Measurements from ENCODE around the gene ACAA1. TPM values are rescaled to one million over a fixed set of nuclear protein-coding genes. Genes with fewer than 3 reads are reported as not detected.

Gene ACAA1
- polyA plus RNA-seq, 1 of the 3 experiments (the other 2 are of a cell fraction), result 86.4 TPM

- no peaks in the 10 kb centered on the region for H3K27me3 ChIP-seq (ENCODE audit: insufficient read depth)
- no peak for DNase-seq
- peaks cover 0 to 17% of the 10 kb centered on the region in 2 experiments for H3K36me3 ChIP-seq (replicated peaks in 1 of 2; ENCODE audit: control insufficient read depth in 1 of 2, insufficient read depth in 2 of 2, low read length in 1 of 2)
- peaks cover 12 to 22% of the 10 kb centered on the region in 2 experiments; a peak in 1 of 4 replicates for H3K4me1 ChIP-seq (ENCODE audit: control insufficient read depth in 1 of 2, insufficient read depth in 2 of 2, low read depth in 1 of 2, low read length in 1 of 2)
- H3K4me3 ChIP-seq (ENCODE audit: low read depth in 2 of 2, low read length in 1 of 2), result no peak overlapping the region
- POLR2A ChIA-PET, result interaction anchor here (3.9 kb wide), 1 partner anchor 24 kb away, joined by 21 read pairs; the partner anchor contains the start of gene OXSR1
- WGBS (ENCODE audit: low lambda C conversion rate), result 94% methylated on average over 7 of the region's 7 CpGs
- H3F3A ChIP-seq (replicated peaks; ENCODE audit: insufficient read depth), result peaks cover 2% of the 10 kb centered on the region
- H3K79me2 ChIP-seq (ENCODE audit: insufficient read depth), result peaks cover 23% of the 10 kb centered on the region
- H3K9ac ChIP-seq, result no peak overlapping the region
- no peaks in the 10 kb centered on the region for H3K9me3 ChIP-seq
- no peak overlapping the region for H3K4me2 ChIP-seq
- no peak overlapping the region for H3K27ac ChIP-seq (ENCODE audit: low read depth in 2 of 2, low read length in 1 of 2)
- CTCF ChIA-PET, result interaction anchor here (0.9 to 1.8 kb wide), 2 partner anchors 10 to 205 kb away, joined by 4 to 8 read pairs; partner anchors contain the start of gene XYLB
- H2AFZ ChIP-seq (ENCODE audit: low read depth), result no peak overlapping the region
- H4K20me1 ChIP-seq (ENCODE audit: insufficient read depth), result no peaks in the 10 kb centered on the region
- no peaks in the 10 kb centered on the region for H3K9me2 ChIP-seq
- no peak for TF ChIP-seq YY1 (IDR thresholded peaks at IDR 0.05; ENCODE audit: low read depth)
Observed at GRCh38 chr3:38141173-38141951, 4.4 kb upstream of the ACAA1 start.

- ChIA-PET CTCF (interaction anchor here (0.9 to 1.2 kb wide), 3 partner anchors 8 to 515 kb away, joined by 3 to 4 read pairs (median 3); no protein-coding TSS in a partner anchor), POLR2A (interaction anchor here (3.9 kb wide), 1 partner anchor 25 kb away, joined by 21 read pairs; the partner anchor contains the start of gene OXSR1)
- H3K27me3 ChIP-seq (ENCODE audit: insufficient read depth), result no peaks in the 10 kb centered on the region
- no peaks in the 10 kb centered on the region for H3K9me3 ChIP-seq
- H3K4me2 ChIP-seq, result no peak overlapping the region; the same call in 1 of the 2 replicates
- 0 out of 2 replicates have a peak, but pooled peaks cover 5% of the 10 kb centered on the region for H4K20me1 ChIP-seq (ENCODE audit: insufficient read depth)
- H2AFZ ChIP-seq (ENCODE audit: low read depth), result no peak overlapping the region
- H3K79me2 ChIP-seq (ENCODE audit: insufficient read depth), result peaks cover 31% of the 10 kb centered on the region
- peaks cover 2% of the 10 kb centered on the region for H3F3A ChIP-seq (replicated peaks; ENCODE audit: insufficient read depth)
- peaks cover 0 to 17% of the 10 kb centered on the region in 2 experiments for H3K36me3 ChIP-seq (replicated peaks in 1 of 2; ENCODE audit: control insufficient read depth in 1 of 2, insufficient read depth in 2 of 2, low read length in 1 of 2)
- H3K4me1 ChIP-seq (ENCODE audit: control insufficient read depth in 1 of 2, insufficient read depth in 2 of 2, low read depth in 1 of 2, low read length in 1 of 2), result peaks cover 16 to 26% of the 10 kb centered on the region in 2 experiments; a peak in 1 of 4 replicates
- H3K9ac ChIP-seq, result no peak overlapping the region
- 98% methylated on average over 8 of the region's 13 CpGs for WGBS (ENCODE audit: low lambda C conversion rate)
- no peak overlapping the region for H3K27ac ChIP-seq (ENCODE audit: low read depth in 2 of 2, low read length in 1 of 2)
- no peak overlapping the region for H3K4me3 ChIP-seq (ENCODE audit: low read depth in 2 of 2, low read length in 1 of 2)
- H3K9me2 ChIP-seq, result no peaks in the 10 kb centered on the region
- no peak for DNase-seq
- TF ChIP-seq SIN3A (IDR thresholded peaks at IDR 0.05; ENCODE audit: borderline replicate concordance, low read depth, low read length) (no peak), SMC3 (IDR thresholded peaks at IDR 0.05; ENCODE audit: low read depth, low read length) (no peak), EP300 (IDR thresholded peaks at IDR 0.05; ENCODE audit: borderline replicate concordance in 1 of 2, low read depth in 1 of 2, low read length in 1 of 2) (no peak), MEF2A (IDR thresholded peaks at IDR 0.05; ENCODE audit: borderline replicate concordance, low read depth) (no peak), JUND (IDR thresholded peaks at IDR 0.05) (no peak), EZH2phosphoT487 (IDR thresholded peaks at IDR 0.05; ENCODE audit: borderline replicate concordance, low read depth) (no peak)
- TF ChIP-seq, protein P1, sequence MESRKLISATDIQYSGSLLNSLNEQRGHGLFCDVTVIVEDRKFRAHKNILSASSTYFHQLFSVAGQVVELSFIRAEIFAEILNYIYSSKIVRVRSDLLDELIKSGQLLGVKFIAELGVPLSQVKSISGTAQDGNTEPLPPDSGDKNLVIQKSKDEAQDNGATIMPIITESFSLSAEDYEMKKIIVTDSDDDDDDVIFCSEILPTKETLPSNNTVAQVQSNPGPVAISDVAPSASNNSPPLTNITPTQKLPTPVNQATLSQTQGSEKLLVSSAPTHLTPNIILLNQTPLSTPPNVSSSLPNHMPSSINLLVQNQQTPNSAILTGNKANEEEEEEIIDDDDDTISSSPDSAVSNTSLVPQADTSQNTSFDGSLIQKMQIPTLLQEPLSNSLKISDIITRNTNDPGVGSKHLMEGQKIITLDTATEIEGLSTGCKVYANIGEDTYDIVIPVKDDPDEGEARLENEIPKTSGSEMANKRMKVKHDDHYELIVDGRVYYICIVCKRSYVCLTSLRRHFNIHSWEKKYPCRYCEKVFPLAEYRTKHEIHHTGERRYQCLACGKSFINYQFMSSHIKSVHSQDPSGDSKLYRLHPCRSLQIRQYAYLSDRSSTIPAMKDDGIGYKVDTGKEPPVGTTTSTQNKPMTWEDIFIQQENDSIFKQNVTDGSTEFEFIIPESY (IDR thresholded peaks at IDR 0.05; ENCODE audit: borderline replicate concordance, low read depth), result no peak
Observed at GRCh38 chr3:38140326-38141172, 3.6 kb upstream of the ACAA1 start.
